GM12878 (cell line): ENCODE data around the gene WWC2.

Experiments used
- BMI1 ChIP-seq: fragments of 450-650 bp; IDR thresholded peaks from 2 replicates; pipeline ENCODE4 v1.6.1; 2016; ENCODE audit warnings: mild to moderate bottlenecking, moderate library complexity, borderline replicate concordance
- CREB1 ChIP-seq: IDR thresholded peaks from 2 replicates; pipeline ENCODE4 v1.6.1; 2012; ENCODE audit warnings: low read depth, mild to moderate bottlenecking, inconsistent platforms
- EZH2 ChIP-seq: IDR thresholded peaks from 2 replicates; pipeline ENCODE4 v1.6.1; 2012; ENCODE audit warnings: low read depth, mild to moderate bottlenecking, control low read depth, inconsistent platforms, low read length, borderline replicate concordance; ENCODE audit not compliant: control insufficient read depth
- GABPA ChIP-seq: IDR thresholded peaks from 2 replicates; pipeline ENCODE4 v1.6.1; 2014; ENCODE audit warnings: antibody characterized with exemption, low read depth, mild to moderate bottlenecking, inconsistent platforms
- NFIC ChIP-seq: IDR thresholded peaks from 2 replicates; pipeline ENCODE4 v1.6.1; 2012; ENCODE audit warnings: low read depth, mild to moderate bottlenecking, inconsistent platforms, low read length, moderate library complexity
- PAX8 ChIP-seq: fragments of 450-650 bp; IDR thresholded peaks from 2 replicates; pipeline ENCODE4 v1.6.1; 2017; ENCODE audit warnings: mild to moderate bottlenecking, moderate library complexity
- POLR2A ChIP-seq: IDR thresholded peaks from 2 replicates; pipeline ENCODE4 v1.6.1; 2011; ENCODE audit warnings: low read depth, mild to moderate bottlenecking, low read length
- SIN3A ChIP-seq: IDR thresholded peaks from 2 replicates; pipeline ENCODE4 v1.6.1; 2012; ENCODE audit warnings: low read depth, low read length, improper control_type of control experiment
- SIX5 ChIP-seq: IDR thresholded peaks from 2 replicates; pipeline ENCODE4 v1.6.1; 2011; ENCODE audit warnings: mild to moderate bottlenecking, low read depth, low read length, moderate library complexity; ENCODE audit not compliant: severe bottlenecking
- STAT3 ChIP-seq: IDR thresholded peaks from 2 replicates; pipeline ENCODE4 v1.6.1; 2011; ENCODE audit warnings: low read depth, low read length, improper control_type of control experiment
- TF ChIP-seq, protein P1 (sequence below), 3 experiments: IDR thresholded peaks in 2 of 3; conservative IDR thresholded peaks in 1 of 3; 2 replicates each; pipeline ENCODE4 v1.5.1; 2011; ENCODE audit warnings: low read depth in 3 of 3, low read length in 3 of 3, mild to moderate bottlenecking in 3 of 3, control low read depth in 2 of 3, moderate library complexity in 2 of 3, inconsistent platforms in 1 of 3, mixed read lengths in 1 of 3; ENCODE audit not compliant: control insufficient read depth in 2 of 3, insufficient read depth in 1 of 3; ENCODE audit errors: extremely low read depth in 1 of 3

DNA sequence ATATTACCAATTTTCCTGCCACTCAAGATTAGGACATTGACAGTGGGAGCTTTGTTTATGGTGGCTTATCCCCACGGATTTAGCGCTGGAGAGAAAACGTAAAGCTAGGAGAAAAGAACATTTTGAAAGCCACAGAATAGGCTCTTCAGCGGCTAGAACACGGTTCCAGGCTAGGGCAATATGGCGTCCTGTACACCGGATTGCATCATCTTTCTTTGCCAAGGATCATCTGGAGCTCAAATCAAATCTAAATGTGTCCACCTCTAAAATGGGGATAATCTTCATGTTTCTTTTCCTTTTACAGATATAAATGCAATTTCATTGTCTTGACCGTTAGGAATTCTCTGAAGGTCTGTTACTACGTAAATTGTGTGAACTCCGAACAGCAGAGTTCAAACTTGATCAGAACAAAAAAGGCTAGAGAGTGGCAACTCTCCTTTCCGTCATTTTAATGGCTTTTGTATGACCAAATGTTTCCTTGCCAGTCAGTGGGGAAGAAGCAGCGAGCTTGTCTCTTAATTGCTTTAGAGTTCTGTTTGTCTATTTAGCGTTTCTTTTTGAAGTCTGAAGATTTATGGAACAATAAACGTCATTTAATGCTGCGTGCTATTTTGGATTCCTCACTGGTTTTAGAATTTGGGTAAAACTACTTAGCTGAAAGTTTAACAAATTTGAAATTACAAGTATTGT, 2.6 kb upstream of the WWC2 start:
- TF ChIP-seq, protein P1, sequence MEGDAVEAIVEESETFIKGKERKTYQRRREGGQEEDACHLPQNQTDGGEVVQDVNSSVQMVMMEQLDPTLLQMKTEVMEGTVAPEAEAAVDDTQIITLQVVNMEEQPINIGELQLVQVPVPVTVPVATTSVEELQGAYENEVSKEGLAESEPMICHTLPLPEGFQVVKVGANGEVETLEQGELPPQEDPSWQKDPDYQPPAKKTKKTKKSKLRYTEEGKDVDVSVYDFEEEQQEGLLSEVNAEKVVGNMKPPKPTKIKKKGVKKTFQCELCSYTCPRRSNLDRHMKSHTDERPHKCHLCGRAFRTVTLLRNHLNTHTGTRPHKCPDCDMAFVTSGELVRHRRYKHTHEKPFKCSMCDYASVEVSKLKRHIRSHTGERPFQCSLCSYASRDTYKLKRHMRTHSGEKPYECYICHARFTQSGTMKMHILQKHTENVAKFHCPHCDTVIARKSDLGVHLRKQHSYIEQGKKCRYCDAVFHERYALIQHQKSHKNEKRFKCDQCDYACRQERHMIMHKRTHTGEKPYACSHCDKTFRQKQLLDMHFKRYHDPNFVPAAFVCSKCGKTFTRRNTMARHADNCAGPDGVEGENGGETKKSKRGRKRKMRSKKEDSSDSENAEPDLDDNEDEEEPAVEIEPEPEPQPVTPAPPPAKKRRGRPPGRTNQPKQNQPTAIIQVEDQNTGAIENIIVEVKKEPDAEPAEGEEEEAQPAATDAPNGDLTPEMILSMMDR (IDR thresholded peaks at IDR 0.05 in 2 of 3, conservative IDR thresholded peaks at IDR 0.05 in 1 of 3; ENCODE audit: control insufficient read depth in 2 of 3, extremely low read depth in 1 of 3, insufficient read depth in 1 of 3, low read depth in 3 of 3, low read length in 3 of 3): no peak
- TF ChIP-seq EZH2 (no peak), NFIC (no peak), GABPA (no peak), POLR2A (no peak), SIN3A (no peak), PAX8 (no peak), STAT3 (no peak), BMI1 (no peak), CREB1 (no peak), SIX5 (no peak)
